ENCODE measurements around the gene ADAMTSL4. TPM values are rescaled to one million over a fixed set of nuclear protein-coding genes. Genes with fewer than 3 reads are reported as not detected.
"Not testable (repeated sequence)": the region's sequence is repeated elsewhere in the genome, so short reads cannot be mapped to it uniquely, and the experiment has no call there.

Gene ADAMTSL4
- total and polyA plus RNA-seq, 9 donors, result 20.2 to 56.0 (median 43.5) TPM

DNA sequence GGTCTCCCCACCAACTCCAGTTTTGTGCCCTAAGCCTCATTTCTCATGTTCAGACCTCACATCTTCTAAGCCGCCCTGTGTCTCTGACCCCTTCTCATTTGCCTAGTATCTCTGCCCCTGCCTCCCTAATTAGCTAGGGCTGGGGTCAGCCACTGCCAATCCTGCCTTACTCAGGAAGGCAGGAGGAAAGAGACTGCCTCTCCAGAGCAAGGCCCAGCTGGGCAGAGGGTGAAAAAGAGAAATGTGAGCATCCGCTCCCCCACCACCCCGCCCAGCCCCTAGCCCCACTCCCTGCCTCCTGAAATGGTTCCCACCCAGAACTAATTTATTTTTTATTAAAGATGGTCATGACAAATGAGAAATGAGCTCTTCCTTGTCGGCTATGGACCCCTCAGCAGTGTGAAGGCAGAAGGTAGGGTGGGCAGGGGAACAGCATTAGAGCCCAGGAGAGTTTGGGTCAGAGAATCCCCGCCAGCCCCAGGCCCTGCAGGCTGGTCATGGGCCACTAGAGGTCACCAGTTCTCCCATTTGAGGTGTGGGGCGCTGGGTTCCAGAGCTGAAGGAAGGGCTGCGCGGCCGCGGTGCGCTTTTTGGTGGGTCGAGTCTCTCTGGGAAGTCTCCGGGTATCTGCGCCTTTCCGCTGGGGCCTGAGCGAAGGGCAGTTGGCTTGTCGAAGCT lies 11.5 kb downstream of the ADAMTSL4 start:
- Histone ChIP-seq H3K27ac (ENCODE audit: low read length) (peak overlapping the region; percentile 100), H3K9me3 (replicated peaks; ENCODE audit: control insufficient read depth, low read depth, low read length) (no peaks in the 10 kb centered on the region), H3K4me1 (ENCODE audit: control insufficient read depth, insufficient read depth, low read length) (peaks cover 70% of the 10 kb centered on the region)

DNA sequence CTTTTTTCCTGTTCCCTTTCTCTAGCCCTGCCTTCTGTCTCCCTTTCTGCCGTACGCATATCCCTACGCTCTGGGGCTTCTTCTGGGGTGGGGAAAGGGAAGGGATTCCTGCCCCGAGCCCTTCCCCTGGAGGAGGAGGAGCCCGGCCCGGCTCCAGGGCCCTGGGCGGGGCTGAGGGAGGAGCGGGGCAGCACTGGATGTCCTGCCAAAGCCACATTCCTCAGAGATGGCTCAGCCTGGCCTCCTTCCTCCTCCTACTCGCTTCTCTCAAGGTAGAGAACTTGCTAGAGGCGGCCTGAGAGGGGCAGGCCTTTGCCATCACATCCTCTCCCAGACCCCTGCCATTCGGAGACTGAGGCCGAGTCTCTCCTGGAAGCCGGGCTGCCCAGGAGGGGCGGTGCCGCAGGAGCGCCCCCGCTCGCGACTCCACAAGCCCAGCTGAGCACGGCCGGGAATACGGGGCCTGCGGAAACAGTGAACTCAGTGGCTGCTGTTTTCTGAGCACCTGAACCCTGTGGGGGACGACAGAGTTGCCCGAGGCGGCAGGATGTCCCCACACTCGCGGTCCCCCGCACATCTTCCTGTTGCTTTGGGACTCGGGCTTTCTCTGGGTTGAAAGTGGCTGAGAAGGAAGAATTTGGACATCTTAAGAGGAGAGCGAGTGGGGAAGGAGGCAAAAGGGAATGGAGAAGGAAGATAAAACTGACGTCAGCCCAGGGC lies 12.2 kb downstream of the ADAMTSL4 start:
- Histone ChIP-seq H3K4me1 (ENCODE audit: control insufficient read depth, insufficient read depth, low read length) (peaks cover 74% of the 10 kb centered on the region), H3K36me3 (ENCODE audit: control insufficient read depth, insufficient read depth, low read length) (peaks cover 27% of the 10 kb centered on the region), H3K4me3 (ENCODE audit: low read length) (peak overlapping the region; percentile 61), H3K9me3 (replicated peaks; ENCODE audit: control insufficient read depth, low read depth, low read length) (no peaks in the 10 kb centered on the region), H3K27ac (ENCODE audit: low read length) (peak overlapping the region; percentile 100), H3K27me3 (ENCODE audit: control insufficient read depth, insufficient read depth, low read length) (no peaks in the 10 kb centered on the region)
- peak; percentile 99 for DNase-seq
- under 1% methylated on average over 23 of the region's 32 CpGs for whole genome bisulfite sequencing (ENCODE audit: insufficient coverage)

More for the DNA sequence above, 11.5 kb downstream of the ADAMTSL4 start:
- no peaks in the 10 kb centered on the region for H3K27me3 ChIP-seq (ENCODE audit: control insufficient read depth, insufficient read depth, low read length)
- peak overlapping the region; percentile 61 for H3K4me3 ChIP-seq (ENCODE audit: low read length)
- peak; percentile 33 for DNase-seq
- 0% methylated on average over 13 of the region's 17 CpGs for WGBS (ENCODE audit: insufficient coverage)
- H3K36me3 ChIP-seq (ENCODE audit: control insufficient read depth, insufficient read depth, low read length), result peaks cover 33% of the 10 kb centered on the region

DNA sequence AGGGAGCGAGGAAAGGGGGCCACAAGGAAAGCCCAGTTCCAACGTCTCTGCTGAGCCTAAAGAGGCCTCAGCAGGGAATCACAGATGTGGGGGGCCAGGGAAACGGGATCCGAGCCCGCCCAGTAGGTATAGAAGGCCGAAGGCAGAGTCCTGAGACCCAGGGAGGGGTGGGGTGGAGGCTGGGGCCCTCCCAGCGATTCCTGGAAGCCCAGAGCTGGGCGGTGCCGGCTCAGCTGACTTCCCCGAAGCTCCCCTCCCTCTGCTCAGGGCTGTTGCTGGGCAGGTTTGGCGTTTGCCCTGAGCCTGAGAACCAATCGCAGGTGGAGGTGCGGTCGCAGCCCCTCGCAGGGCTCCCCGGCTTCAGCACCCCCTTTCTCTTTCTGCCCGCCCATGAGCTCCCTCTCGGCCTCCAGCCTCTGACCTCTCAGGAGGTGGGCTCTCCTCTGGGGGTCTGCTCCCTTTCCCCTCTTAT lies 12.8 kb downstream of the ADAMTSL4 start:
- WGBS (ENCODE audit: insufficient coverage), result 0% methylated on average over 11 of the region's 18 CpGs
- no peaks in the 10 kb centered on the region for H3K27me3 ChIP-seq (ENCODE audit: control insufficient read depth, insufficient read depth, low read length)
- no peaks in the 10 kb centered on the region for H3K9me3 ChIP-seq (replicated peaks; ENCODE audit: control insufficient read depth, low read depth, low read length)
- peaks cover 22% of the 10 kb centered on the region for H3K36me3 ChIP-seq (ENCODE audit: control insufficient read depth, insufficient read depth, low read length)
- H3K4me1 ChIP-seq (ENCODE audit: control insufficient read depth, insufficient read depth, low read length), result peaks cover 79% of the 10 kb centered on the region
- peak overlapping the region; percentile 100 for H3K27ac ChIP-seq (ENCODE audit: low read length)
- H3K4me3 ChIP-seq (ENCODE audit: low read length), result peak overlapping the region; percentile 61
- DNase-seq, result peak; percentile 98

DNA sequence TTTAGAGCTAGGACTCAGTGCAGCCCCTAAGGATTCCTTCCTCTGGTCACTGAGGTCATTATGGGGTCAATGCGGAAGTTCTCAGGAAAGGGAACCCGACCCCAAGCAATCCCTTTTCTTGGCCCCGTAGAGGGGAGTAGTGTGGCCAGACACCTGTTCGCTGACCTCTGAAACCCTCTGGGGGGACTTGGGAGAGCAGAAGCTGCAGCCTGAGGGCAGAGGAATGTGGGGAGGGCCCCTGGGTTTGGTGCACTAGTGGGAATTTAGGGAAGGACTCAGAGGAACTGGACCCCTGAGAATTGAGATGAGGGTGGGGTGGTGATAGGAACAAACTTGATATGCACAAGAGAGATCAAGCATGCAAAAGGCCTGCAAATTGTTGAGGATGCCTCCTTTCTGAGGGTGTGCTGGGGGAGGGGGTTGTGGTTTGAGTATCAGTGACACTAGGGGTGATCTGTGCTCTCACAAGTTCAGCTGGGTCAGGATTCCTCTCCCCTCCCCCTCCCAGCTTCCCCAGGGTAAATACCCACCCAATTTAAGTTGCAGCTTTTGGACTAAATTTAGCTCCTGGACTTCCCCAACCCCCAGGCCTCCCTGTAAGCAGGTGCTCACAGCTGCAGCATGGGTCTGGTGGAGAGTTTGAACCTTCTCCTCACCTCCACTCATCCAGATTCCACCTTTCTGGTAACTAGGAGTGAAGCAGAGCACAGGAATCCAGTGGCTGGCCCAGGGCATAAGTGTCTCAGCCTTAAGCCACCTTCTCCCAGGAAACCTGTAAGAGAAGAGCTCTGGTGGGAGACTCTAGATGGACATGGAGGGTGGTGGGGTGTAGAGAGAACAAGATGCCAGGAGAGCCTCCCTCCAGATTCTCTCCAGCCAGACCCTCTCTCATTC lies 13.5 kb downstream of the ADAMTSL4 start:
- peak overlapping the region; percentile 100 for H3K27ac ChIP-seq (ENCODE audit: low read length)
- H3K36me3 ChIP-seq (ENCODE audit: control insufficient read depth, insufficient read depth, low read length), result peaks cover 18% of the 10 kb centered on the region
- DNase-seq, result peak; percentile 75
- H3K4me1 ChIP-seq (ENCODE audit: control insufficient read depth, insufficient read depth, low read length), result peaks cover 86% of the 10 kb centered on the region
- no peaks in the 10 kb centered on the region for H3K27me3 ChIP-seq (ENCODE audit: control insufficient read depth, insufficient read depth, low read length)
- peak overlapping the region; percentile 61 for H3K4me3 ChIP-seq (ENCODE audit: low read length)
- no CpG with 5 or more reads among the region's 4 CpGs for WGBS (ENCODE audit: insufficient coverage)
- no peaks in the 10 kb centered on the region for H3K9me3 ChIP-seq (replicated peaks; ENCODE audit: control insufficient read depth, low read depth, low read length)

DNA sequence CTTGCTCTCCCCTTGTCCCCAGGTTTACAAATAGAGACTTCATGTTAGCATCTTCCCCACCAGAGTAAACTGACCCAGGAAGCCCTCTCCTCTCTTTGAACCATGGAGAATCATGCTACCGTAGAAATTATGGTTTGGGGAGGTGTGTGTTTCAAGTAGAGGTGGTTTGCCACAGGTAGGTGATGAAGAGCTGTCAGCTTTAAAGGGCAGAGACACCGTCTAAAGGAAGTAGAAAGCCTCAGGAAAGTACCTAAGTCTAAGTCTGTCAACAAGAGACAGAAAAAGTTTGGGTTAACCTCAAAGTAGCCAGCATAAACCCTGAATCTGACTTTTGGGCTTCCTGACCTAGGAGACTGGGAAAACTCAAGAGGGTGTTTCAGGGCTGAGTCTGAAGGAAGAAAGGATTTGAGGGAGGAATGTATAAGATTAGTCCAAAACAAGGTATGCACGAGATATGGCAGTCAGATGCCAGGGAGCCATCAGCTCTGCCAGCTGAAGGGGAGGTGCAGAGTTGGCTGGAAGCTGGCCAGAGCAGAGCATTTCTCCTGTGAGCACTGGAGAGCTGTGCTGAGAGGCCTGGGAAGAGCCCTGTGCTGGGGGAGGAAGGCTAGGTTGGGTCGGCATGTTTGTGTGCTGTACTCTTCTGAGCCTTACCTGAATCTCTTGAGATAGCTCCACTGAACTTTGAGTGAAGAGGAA lies 14.3 kb downstream of the ADAMTSL4 start:
- H3K4me3 ChIP-seq (ENCODE audit: low read length), result no peak overlapping the region
- 32% methylated on average over 3 of the region's 4 CpGs for WGBS (ENCODE audit: insufficient coverage)
- H3K4me1 ChIP-seq (ENCODE audit: control insufficient read depth, insufficient read depth, low read length), result peaks cover 91% of the 10 kb centered on the region

DNA sequence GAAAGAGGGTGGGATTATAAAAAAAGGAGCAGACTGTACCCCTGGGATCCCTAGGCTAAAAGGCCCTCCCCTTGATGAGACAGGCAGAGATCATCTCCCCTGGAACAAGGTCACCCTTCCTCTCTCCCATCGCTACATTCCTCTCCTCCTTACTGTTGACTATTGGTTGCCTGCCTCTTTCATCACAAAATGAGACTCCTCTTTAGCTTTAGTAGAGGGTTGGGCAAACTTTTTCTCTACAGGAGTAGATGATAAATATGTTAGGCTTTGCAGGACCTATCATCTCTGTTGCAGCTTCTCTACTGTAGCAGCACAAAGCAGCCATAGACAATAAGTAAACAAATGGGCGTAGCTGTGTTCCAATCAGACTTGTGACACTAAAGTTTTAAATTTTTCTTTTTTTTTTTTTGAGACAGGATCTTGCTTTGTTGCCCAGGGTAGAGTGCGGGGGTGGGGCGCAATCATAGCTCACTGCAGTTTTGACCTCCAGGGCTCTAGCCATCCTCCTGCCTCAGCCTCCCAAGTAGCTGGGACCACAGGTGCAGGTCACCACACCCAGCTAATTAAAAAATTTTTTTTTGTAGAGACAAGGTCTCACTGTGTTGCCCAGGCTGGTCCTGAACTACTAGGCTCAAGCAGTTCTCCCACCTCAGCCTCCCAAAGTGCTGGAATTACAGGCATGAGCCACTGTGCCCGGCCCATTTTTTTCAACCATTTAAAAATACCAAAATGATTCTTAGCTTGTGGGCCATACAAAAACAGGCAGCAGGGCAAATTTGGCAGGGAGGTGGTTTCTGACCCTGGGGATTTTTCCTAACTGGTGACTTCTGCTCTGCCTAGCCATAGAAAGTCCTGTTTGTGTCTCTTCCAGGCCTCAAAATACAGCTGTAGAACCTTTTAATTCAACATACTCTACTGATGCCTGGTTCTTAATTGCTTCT lies 15.1 kb downstream of the ADAMTSL4 start:
- peaks cover 7% of the 10 kb centered on the region for H3K36me3 ChIP-seq (ENCODE audit: control insufficient read depth, insufficient read depth, low read length)
- no CpG with 5 or more reads among the region's 5 CpGs for WGBS (ENCODE audit: insufficient coverage)
- no peaks in the 10 kb centered on the region for H3K9me3 ChIP-seq (replicated peaks; ENCODE audit: control insufficient read depth, low read depth, low read length)
- H3K27ac ChIP-seq (ENCODE audit: low read length), result peak overlapping the region; percentile 100
- H3K4me1 ChIP-seq (ENCODE audit: control insufficient read depth, insufficient read depth, low read length), result peaks cover 91% of the 10 kb centered on the region
- no peak overlapping the region for H3K4me3 ChIP-seq (ENCODE audit: low read length)
- H3K27me3 ChIP-seq (ENCODE audit: control insufficient read depth, insufficient read depth, low read length), result no peaks in the 10 kb centered on the region
- no peak for DNase-seq

More for the DNA sequence above, 14.3 kb downstream of the ADAMTSL4 start:
- peaks cover 10% of the 10 kb centered on the region for H3K36me3 ChIP-seq (ENCODE audit: control insufficient read depth, insufficient read depth, low read length)
- H3K9me3 ChIP-seq (replicated peaks; ENCODE audit: control insufficient read depth, low read depth, low read length), result no peaks in the 10 kb centered on the region
- H3K27ac ChIP-seq (ENCODE audit: low read length), result peak overlapping the region; percentile 100
- no peaks in the 10 kb centered on the region for H3K27me3 ChIP-seq (ENCODE audit: control insufficient read depth, insufficient read depth, low read length)
- DNase-seq, result peak; percentile 75

DNA sequence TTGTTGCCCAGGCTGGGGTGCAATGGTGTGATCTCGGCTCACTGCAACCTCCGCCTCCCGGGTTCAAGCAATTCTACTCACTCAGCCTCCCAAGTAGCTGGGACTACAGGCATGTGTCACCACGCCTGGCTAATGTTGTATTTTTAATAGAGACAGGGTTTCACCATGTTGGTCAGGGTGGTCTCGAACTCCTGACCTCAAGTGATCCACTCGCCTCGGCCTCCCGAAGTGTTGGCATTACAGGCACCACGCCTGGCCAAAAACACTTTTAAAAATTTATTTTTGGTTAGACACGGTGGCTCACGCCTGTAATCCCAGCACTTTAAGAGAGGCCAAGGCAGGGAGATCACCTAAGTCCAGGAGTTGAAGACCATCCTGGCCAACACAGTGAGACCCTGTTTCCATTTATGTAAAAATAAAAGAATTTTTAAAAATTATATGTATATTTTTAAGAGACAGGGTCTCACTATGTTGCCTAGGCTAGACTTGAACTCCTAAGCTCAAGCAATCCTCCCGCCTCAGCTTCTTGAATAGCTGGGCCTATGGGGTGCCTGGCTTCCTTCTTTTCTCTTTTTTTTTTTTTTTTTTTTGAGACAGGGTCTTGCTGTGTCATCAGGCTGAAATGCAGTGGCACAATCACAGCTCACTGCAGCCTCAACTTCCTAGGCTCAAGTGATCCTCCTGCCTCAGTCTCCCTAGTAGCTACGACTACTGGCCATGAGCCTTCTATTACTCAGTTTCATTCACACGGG lies 16.2 kb downstream of the ADAMTSL4 start:
- H3K9me3 ChIP-seq (replicated peaks; ENCODE audit: control insufficient read depth, low read depth, low read length); H3K27me3 ChIP-seq (ENCODE audit: control insufficient read depth, insufficient read depth, low read length); H3K4me3 ChIP-seq (ENCODE audit: low read length); DNase-seq: not testable (repeated sequence)
- Histone ChIP-seq H3K27ac (ENCODE audit: low read length) (peak overlapping the region; percentile 100), H3K4me1 (ENCODE audit: control insufficient read depth, insufficient read depth, low read length) (peaks cover 90% of the 10 kb centered on the region), H3K36me3 (ENCODE audit: control insufficient read depth, insufficient read depth, low read length) (peaks cover 10% of the 10 kb centered on the region)
- WGBS (ENCODE audit: insufficient coverage), result 85% methylated on average over 7 of the region's 14 CpGs

DNA sequence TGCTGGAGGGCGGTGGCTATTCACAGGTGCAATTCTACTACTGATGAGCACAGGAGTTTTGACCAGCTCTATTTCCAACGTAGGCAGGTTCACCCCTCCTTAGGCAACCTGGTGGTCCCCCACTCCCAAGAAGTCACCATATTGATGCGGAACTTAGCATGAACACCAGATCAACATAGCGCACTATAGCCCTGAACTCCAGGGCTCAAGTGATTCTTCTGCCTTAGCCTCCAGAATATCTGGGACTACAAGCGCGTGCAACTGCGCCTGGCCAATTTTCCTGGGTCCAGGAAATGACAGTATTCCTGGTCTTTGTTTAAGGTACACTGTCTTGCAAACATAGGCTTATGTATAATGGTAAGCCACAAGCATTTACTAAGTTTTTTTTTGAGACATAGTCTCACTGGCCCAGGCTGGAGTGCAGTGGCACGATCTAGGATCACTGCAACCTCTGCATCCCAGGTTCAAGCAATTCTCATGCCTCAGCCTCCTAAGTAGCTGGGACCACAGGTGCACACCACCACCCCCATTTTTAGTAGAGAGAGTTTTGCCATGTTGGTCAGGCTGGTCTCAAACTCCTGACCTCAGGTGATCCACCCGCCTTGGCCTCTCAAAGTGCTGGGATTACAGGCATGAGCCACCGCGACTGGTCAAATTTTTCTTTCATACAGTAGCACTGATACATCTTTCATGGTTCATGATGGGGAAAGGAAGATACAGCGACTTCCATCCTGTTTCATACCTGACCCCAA lies 17.6 kb downstream of the ADAMTSL4 start:
- WGBS (ENCODE audit: insufficient coverage), result 87% methylated on average over 3 of the region's 12 CpGs
- peaks cover 88% of the 10 kb centered on the region for H3K4me1 ChIP-seq (ENCODE audit: control insufficient read depth, insufficient read depth, low read length)
- H3K27me3 ChIP-seq (ENCODE audit: control insufficient read depth, insufficient read depth, low read length), result no peaks in the 10 kb centered on the region
- peak overlapping the region; percentile 97 for H3K27ac ChIP-seq (ENCODE audit: low read length)
- H3K4me3 ChIP-seq (ENCODE audit: low read length), result no peak overlapping the region
- H3K9me3 ChIP-seq (replicated peaks; ENCODE audit: control insufficient read depth, low read depth, low read length), result no peaks in the 10 kb centered on the region
- peaks cover 17% of the 10 kb centered on the region for H3K36me3 ChIP-seq (ENCODE audit: control insufficient read depth, insufficient read depth, low read length)
- no peak for DNase-seq
